Vagina (tissue), 2 donors: ENCODE data around the gene STIL.

Experiments used
- CTCF ChIP-seq, 3 experiments: fragments of 450-650 bp in 2 of 3; fragments of 200-600 bp in 1 of 3; sonication (generic) in 1 of 3; IDR thresholded peaks; one replicate each; pipeline ENCODE4 v1.5.1; 2017 to 2019; ENCODE audit warnings: antibody characterized with exemption in 3 of 3, mild to moderate bottlenecking in 2 of 3, moderate library complexity in 2 of 3
- POLR2A ChIP-seq, 2 donors: fragments of 450-650 bp; IDR thresholded peaks; one replicate each; pipeline ENCODE4 v1.6.1; 2017; ENCODE audit warnings: antibody characterized with exemption in 2 of 2, mild to moderate bottlenecking in 2 of 2, moderate library complexity in 2 of 2
- POLR2AphosphoS5 ChIP-seq, 2 donors: sonication (generic); formaldehyde crosslinking; IDR thresholded peaks; one replicate each; pipeline ENCODE4 v1.9.0; 2017; ENCODE audit warnings: antibody characterized with exemption in 2 of 2, mild to moderate bottlenecking in 2 of 2, low read depth in 1 of 2; ENCODE audit not compliant: insufficient read depth in 1 of 2

GRCh38 chr1:47333922-47334764, 20.2 kb upstream of the STIL start:
- TF ChIP-seq CTCF (IDR thresholded peaks at IDR 0.05) (peak in 1 of 3 experiments; percentile 35), POLR2A (IDR thresholded peaks at IDR 0.05) (peak in 1 of 2 donors; percentile 32), POLR2AphosphoS5 (IDR thresholded peaks at IDR 0.05; ENCODE audit: insufficient read depth in 1 of 2, low read depth in 1 of 2) (peak in 1 of 2 donors; percentile 65)
